GM12873 (cell line): ENCODE data around the gene TSC22D1.

Experiments
- TF ChIP-seq, protein P1 (sequence below): IDR thresholded peaks from 2 replicates; pipeline ENCODE4 v1.5.1; 2012; ENCODE audit warnings: low read depth, mild to moderate bottlenecking, moderate library complexity, low read length, control low read depth; ENCODE audit not compliant: insufficient read depth; ENCODE audit errors: missing control alignments

Gene TSC22D1

DNA sequence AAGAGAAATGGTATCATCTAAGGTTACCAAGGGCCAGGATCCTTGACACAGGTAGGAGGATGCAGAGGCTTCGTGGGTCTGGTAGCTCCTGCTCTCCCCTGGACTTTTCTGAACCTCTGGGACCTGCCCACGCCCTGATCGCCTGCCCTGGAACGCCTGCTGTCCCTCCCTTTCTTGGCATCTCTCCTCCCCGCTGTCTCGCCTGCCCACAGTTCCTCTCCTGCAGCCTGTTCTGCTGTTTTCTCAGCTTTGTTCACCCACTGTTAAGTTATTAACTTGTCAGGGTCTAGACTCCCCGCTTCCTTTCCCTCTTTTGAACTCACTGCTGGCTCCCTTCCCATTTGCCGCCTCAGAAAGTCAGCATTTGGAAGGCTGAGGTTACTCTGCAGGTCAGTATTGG, 182.7 kb downstream of the TSC22D1 start:
- TF ChIP-seq, protein P1, sequence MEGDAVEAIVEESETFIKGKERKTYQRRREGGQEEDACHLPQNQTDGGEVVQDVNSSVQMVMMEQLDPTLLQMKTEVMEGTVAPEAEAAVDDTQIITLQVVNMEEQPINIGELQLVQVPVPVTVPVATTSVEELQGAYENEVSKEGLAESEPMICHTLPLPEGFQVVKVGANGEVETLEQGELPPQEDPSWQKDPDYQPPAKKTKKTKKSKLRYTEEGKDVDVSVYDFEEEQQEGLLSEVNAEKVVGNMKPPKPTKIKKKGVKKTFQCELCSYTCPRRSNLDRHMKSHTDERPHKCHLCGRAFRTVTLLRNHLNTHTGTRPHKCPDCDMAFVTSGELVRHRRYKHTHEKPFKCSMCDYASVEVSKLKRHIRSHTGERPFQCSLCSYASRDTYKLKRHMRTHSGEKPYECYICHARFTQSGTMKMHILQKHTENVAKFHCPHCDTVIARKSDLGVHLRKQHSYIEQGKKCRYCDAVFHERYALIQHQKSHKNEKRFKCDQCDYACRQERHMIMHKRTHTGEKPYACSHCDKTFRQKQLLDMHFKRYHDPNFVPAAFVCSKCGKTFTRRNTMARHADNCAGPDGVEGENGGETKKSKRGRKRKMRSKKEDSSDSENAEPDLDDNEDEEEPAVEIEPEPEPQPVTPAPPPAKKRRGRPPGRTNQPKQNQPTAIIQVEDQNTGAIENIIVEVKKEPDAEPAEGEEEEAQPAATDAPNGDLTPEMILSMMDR, result no peak

DNA sequence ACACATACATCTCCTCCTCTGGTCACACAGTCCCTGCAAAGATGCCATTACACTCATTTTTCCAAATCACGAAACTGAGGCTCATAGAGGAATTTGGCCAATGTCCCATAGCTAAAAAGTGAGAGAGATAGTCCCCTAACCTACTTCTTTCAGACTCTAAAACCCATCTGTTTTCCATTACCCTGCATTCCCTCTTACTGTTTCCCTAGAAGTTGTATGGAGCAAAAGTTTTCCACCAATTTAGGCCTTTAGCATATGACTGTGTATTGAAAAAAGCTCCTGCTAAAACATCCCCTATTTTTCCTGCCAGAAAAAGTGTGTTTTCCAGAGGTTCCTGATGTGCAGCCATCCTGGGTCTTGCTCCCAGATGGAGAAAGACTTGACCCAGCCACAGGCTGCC, 186.3 kb downstream of the TSC22D1 start:
- TF ChIP-seq, protein P1, result no peak

DNA sequence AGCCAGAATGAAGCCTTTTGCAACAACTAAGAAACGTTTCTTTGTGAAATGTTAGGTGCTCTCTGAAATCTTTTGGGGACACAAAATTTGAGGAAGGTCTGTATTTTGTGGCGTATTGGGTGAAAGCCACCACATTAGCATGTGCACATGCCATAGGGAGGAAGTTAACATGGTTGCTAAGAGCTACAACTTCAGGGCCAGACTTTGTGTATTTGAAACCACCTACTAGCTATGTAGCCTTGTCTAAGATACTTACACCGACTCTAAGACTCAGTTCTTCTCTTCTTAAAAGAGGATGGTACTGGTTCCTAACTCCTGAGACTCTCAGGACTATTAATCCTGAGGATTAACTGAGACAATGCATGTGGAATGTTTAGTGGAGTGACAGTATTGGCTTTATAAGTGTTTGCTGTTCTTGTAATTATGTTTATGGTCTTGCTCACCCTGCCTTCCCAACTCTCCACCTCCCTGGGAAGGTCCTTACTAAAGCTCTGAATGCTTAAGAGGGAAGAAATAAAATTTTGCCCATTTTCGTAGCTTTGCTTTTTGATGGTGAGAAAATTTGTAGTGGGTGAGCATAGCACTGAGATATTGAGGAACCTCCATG, 187.0 kb downstream of the TSC22D1 start:
- TF ChIP-seq, protein P1, result no peak

DNA sequence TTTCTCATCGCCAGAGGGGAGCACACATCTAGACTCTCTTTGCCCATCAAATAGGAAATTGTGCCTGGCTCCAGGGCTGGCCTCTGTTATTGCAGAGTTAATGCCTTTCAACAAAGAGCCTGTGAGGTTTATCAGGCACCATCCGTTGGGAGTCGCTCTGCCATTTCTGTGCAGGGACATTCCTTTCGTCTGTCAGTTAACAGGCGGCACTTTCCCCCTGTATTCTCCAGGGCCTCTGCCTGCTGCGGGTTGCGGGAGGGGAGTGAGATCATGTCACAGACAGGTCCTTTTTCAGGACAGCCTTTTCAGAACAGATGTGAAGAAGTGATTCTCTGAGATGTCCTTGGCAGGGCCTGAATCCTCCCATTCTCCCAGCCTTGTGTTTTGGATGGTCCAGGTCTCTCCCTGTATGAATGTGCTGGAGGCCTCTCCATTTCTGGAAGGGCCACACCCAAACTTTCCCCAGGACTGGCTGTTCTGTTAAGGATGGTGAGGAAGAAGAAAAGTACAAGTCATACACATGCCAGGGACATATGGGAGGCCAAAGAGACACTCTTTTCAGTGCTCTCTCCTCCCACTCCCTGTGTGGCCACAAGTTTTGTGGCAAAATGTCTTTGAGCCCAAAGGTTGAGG, 187.6 kb downstream of the TSC22D1 start:
- TF ChIP-seq, protein P1, result no peak

DNA sequence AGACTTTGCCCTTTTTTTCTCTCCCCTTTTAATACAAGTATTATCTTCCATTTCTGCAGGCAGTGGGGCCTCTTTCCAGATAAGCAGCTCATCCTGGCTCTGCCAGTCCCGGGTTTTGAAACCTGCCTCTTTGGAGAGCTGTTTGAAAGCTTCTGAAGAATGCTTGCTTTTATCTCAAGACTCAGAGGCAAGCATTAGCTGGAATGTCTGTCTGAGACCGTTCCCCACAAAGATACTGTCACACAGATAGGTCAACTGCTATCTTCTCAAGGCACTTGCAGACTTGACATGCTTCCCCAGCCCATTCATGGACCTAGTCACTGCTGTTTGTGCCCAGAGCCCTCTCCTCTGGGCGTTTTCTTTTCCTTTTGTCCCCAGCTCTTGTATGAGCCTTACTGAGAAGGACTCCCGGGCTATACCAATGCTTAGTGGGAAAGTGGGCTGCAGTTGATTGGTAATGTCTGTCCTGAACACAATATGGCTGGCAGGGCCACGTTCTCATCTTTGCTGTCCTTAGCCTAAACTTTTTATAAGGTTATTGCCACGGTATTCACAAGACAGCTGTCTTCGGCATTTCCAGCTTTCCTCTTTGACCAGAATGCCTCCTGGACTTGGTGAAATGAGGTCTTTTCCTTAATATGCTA, 189.1 kb downstream of the TSC22D1 start:
- TF ChIP-seq, protein P1, result no peak

DNA sequence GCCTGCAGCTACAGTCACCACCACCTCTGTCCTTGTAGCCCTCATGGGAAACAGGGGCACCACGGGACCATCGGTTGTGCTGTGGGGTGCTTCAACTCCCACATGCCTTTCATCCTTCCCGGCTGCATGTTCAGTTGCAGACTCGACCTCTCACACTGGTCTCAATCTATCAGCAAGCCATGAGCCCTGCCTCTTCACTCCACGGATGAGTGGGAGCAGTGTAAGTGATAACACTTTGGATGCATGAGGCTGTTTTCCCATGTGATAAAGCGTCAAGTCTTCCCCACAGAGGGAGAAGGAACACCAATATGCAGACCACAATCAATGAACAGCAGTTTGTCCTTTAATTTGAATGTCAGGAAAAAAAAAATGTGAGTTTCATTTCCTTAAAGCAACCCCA, 190.3 kb downstream of the TSC22D1 start:
- TF ChIP-seq, protein P1, result no peak

DNA sequence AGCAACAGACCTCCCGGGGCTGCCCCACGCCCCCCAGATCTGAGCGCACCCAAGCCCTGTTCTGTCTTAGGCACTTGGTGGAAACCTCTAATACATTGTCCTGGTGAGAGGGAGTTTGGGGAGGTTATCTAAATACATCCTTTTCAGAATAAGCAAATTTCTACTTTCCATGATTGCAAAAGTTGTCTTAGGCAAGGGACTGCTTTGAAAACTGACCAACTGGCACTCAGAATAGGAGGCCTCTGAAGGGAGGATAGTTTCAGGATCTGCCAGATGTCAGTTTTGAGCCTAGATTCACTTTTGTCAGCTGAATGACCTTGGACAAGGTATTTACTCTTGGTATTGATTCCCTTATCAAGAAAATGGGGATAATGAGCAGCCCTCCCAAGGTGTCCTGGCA, 190.7 kb downstream of the TSC22D1 start:
- TF ChIP-seq, protein P1, result no peak
